ENCODE data around the gene SIDT2.

Gene SIDT2

GRCh38 chr11:117223741-117224689, 45.5 kb downstream of the SIDT2 start:
- DNase-seq, result no peak

- no peak for DNase-seq
Measured at GRCh38 chr11:117225553-117226170, 47.1 kb downstream of the SIDT2 start.

DNA sequence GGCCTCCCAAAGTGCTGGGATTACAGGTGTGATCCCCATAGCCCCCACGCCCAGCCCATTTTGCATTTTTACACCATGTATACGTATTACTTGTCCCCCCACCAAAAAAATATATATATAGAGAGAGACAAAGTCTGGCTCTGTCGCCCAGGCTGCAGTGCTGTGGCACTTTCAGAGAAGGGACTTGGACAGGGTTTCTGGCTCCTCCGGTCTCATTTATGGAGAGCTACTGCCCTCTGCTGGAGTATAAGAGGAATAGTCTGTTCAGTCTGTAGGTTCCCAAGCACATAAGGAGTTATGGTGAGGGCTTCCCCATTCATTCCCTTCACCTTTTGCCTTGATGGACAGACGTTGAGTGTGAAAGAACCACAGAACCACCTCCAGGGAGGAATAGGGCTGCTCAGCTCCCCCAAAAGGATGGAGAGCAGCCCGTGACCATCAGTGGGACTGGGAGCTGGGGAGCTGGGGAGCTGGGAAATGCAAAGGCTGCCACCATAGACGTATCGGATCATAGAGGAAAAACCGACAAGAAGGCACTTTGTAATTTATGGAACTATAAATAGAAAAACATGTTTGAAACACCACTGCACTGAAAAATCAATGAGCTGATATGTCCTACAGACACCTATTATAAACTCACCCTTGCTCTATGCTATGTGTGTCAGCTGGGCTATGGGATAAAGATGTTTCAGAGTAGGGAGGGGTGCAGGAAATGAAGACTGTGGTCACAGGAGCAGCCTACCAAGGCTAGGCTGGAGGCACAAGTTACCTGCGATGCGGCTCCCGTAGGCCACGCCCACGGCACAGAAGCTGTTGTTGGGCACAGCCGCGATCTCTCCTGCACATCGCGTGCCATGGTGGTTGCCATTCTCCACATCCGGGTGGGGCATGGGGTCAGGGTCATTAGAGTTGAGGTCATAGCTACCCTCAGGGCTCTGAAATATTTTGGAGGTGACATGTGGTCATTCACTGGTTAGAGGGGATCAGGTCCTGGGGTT, 48.1 kb downstream of the SIDT2 start:
- peak; percentile 84 for DNase-seq

GRCh38 chr11:117228091-117228490, 49.5 kb downstream of the SIDT2 start:
- no peak for DNase-seq

DNA sequence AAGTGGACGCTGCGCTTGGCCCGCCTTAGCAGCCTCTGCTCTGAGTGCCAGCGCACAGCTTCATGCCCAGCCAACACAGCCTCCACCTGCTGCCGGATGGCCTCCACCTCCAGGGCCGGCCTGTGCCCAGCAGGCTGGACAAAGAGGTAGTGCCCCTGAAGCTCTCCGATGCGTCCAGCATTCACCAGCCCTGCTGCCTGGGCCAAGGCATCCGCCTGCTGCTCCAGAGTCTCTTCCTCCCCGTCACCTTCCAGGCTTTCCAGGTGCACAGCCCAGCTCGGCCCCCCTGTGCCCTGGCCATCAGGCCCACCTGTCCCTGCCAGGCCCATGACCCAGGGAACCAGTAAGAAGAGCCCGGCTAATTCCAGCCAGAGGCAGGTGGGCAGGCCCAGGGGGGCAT, 50.9 kb downstream of the SIDT2 start:
- DNase-seq, result no peak

GRCh38 chr11:117229931-117230285, 51.4 kb downstream of the SIDT2 start:
- DNase-seq, result no peak

GRCh38 chr11:117230286-117230961, 51.9 kb downstream of the SIDT2 start:
- DNase-seq, result no peak

DNA sequence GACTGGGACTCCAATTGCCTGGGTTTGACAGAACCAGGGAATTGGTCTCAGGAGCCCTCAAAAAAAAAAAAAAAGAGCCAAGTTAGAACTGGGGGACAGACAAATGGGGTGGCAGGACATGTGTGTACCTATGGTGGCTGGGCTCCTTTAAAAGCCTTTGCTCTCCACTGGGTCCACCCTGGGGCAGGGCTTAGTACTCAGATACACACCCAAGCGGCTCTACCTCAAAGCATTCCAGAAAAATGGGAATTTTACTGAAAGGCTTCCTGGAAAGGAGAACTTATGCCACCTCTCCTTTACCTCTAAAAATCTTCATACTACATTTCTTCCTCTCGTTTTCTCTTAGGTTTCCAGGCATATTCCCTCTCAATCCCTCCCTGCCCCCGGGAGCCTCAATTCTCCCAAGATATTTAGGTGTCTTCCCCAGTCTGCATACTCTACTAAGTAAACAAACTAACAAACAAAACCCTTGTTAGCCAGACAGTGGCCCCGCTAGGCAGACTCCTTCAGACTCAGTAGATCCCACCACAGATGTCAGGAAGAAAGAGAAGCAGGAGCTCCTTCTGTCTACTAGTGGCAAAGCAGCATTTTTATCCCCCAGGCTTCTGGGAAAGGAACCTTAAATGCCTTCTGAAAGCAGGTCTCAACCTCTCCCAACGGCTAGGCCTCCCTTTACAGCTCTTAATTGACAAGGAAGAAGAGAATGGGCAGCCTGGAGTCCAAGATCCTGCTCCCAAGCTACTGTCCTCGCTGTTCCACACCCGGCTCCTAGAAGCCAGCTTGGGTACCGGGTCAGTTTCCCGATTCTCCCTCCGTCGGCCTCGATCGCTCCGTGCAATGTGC, 52.7 kb downstream of the SIDT2 start:
- DNase-seq, result no peak

- no peak for DNase-seq
Measured at GRCh38 chr11:117231842-117232091, 53.2 kb downstream of the SIDT2 start, which contains the start of gene PCSK7. Gene PCSK7 (minus strand): TSS chr11:117232073. CDS start chr11:117229844, 2,229 bp downstream.

DNA sequence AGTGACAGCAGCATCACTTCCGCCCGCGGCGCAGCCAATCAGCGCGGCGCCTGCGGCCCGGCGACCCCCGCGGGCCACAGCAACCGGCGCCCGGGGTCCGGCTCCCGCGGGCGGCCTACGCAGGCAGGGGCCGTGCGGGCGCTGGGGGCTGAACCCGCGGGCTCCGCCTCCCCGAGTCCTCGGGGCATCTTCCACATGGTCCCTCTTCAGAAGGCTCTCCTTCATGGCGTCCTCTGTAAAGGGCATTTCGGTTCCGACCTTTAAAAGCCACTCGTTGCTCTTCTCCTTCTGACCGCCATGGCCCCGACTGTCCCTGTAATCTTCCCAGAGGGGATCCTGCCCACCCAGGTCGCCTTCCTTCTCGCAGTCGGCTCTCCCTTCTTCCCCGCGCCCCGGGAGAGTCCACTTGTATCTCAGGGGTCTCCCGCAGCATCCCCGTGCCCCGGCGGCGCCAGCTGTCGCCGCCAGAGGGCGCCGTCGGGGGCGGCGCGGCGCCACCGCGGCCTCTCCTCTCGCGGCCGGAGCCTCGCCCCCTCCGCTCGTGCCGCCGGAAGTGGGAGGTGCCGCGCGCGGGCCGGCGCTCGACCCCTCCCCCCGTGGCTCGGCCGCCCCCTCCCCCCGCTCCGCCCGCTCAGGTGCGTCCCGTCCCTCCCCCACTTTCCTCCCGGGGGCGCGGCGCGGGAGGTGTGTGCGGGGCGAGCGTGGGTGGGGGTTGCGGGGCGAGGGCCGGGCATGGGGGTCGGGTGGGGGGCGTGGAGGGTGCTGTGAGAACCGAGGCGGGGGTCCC, 53.7 kb downstream of the SIDT2 start, which contains the start of gene RNF214:
RNF214 (plus strand) TSS at position 580 of the 787 bp plus-strand sequence. CDS start 1,602 bp downstream, outside the sequence.
- DNase-seq, result peak; percentile 89

GRCh38 chr11:117232911-117233409, 54.4 kb downstream of the SIDT2 start:
- no peak for DNase-seq

DNA sequence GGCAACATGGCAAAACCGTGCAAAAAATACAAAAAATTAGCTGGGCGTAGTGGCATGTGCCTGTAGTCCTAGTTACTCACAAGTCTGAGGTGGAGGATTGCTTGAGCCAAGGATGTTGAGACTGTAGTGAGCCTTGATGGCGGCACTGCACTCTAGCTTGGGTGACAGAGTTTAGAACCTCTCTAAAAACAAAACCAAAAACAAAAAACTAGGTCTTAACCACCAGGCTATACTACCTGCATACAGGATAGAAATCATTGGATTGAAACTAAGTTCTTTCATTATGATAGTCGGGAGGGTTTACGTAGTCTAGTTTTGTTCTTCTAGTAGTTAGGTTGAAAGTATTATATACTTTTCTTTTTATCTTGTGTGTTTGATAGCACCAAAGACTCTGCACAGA, 59.7 kb downstream of the SIDT2 start:
- no peak for DNase-seq

- no peak for DNase-seq
Measured at GRCh38 chr11:117239295-117239694, 60.8 kb downstream of the SIDT2 start.
